HG02870 (cell line): ENCODE results near the gene SMC5.
"Not testable (repeated sequence)": the region's sequence is repeated elsewhere in the genome, so short reads cannot be mapped to it uniquely, and the experiment has no call there.

Experiments used
- ATAC-seq: cut with Tn5 transposase; IDR thresholded peaks from one replicate; pipeline ENCODE4 v1.9.1; 2021; ENCODE audit warnings: mild to moderate bottlenecking, moderate library complexity; ENCODE audit not compliant: unreplicated experiment

Gene SMC5

DNA sequence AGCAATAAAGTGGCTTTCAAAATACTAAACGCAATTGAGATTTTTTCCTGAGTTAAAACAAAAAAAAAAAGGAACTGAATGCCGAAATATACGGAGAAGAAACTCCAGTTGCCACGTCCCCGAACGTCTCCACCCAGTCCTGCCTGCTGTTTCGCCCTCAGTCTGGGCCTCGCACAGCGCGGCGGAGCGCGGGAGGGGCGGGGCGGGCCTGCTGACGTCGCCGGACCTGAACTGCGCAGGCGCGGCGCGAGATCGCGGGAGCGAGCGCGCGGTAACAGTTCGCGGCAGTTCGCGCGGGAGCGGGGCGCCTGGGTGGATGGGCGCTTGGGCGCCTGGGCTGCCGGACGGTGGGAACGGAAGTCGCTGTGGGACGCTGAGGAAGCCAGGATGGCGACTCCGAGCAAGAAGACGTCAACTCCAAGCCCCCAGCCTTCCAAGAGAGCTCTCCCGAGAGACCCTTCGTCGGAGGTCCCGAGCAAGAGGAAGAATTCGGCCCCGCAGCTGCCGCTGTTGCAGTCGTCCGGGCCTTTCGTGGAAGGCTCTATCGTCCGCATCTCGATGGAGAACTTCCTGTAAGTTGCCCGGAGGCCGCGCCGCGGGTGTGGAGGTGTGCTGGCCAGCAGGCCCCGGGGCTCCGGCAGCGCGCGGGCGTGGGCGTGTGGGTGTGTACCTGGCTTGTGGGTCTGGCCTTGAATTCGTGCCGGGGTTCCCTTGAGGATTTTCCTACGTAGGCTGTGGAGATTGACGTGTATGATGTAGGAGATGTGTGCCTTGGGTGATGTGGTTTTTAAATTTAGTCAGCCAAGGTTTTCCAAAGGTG lies at the start of gene SMC5:
SMC5 (plus strand) TSS at position 287 of the 820 bp plus-strand sequence; CDS start at position 388, 101 bp downstream.
- ATAC-seq: peak; percentile 78

DNA sequence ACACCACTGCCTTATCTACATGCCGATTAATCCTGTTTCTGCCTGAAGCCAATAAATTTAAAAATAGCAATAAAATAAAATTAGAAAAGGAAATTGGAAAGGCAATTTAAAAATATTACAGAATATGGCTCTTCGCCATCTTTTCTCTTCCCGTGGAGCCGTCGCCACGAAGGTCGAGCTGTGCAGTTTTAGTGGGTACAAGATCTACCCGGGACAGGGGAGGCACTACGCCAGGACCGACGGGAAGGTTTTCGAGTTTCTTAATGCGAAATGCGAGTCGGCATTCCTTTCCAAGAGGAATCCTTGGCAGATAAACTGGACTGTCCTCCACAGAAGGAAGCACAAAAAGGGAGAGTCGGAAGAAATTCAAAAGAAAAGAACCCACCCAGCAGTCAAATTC lies 41.7 kb upstream of the SMC5 start:
- ATAC-seq: no peak

DNA sequence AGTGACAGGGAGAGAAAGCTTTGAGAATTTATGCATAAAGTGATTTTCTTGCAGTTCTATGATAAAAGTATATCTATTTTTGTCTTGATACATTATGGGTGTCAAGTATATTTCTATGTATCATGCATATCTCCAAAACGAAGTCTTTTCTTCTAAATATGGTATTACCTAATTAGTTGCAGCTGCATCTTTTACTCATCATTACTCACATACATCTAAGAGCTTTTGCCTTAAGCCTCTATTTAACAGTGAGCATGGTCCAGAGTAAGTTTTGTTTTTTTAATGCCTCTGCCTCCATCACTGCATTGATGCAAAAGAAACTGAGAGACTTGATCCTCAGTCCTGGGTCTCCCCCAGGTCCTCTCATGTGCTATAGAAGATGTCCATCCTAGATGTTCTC lies 40.0 kb upstream of the SMC5 start:
- no peak for ATAC-seq

DNA sequence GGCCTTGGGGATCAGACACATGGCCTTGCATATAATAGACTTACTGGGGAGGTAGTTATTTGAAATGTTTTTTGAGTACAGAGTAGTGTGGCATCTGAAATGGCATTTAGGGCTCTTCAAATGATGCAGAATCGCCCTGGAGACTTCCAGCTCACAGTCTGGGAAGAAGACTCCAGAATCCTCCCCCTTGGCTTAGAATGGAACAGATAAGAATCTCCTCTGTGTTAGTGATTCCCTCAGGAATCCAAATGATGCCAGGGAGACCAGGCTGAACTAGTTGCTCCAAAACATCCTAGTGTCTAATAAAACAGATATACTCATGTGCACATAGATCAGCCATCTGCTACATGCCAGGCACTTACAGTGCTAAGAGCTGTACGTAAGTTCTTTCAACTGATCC lies 38.6 kb upstream of the SMC5 start:
- no peak for ATAC-seq

DNA sequence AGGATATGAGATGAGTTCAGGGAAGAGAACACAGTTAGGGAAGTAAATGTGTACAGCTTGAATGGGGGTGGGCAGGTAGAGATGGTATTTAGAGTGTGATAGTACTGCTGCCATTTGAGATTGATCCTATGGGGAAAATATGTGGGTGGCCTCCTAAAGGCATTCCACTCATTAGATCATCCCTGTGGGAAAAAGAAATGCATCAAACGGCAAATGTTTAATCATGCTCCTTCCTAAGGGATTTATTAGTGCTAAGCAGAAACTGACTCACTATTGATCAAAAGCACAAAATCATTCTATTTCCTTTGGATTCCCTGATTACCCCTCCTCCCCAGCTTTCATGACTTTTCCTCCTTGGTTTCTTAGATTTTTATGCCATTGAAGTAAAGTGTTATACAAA lies 36.4 kb upstream of the SMC5 start:
- no peak for ATAC-seq

DNA sequence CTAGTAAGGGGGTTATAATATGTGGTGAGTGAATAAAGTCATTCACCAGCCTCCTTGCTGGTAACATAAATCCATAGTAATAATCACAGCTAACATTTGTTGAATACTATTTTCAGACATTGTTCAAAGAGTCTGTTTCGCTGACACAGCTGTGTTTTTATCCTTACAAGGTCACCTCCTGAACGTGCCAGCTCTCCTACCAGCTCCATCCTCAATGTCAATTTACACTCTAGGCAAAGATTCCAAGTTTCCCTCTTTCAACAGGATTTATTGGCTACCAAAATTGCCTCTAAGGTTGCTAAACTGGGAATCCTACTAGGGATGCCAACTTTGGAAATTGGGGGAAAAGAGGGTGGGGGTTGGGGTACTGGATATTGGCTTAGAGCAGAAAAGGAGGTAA lies 30.7 kb upstream of the SMC5 start:
- no peak for ATAC-seq

DNA sequence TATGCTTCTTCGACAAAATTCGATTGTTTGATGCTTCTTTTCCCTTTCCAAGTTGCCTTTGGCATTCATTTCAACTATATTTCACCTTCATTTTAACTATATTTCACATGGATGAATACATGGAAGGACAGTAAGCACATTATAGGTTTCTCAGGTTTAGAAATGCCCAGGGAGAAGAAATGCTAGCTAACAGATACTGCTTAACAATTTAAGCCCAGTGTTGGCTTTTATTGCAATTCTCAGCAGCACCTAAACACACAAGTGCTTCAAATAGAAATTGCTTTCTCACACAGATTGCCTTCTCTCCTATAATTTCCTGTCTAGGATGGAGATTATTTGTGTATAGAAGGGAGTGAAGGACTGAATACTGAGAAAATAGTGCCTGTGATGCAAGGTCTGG lies 30.2 kb upstream of the SMC5 start:
- no peak for ATAC-seq

DNA sequence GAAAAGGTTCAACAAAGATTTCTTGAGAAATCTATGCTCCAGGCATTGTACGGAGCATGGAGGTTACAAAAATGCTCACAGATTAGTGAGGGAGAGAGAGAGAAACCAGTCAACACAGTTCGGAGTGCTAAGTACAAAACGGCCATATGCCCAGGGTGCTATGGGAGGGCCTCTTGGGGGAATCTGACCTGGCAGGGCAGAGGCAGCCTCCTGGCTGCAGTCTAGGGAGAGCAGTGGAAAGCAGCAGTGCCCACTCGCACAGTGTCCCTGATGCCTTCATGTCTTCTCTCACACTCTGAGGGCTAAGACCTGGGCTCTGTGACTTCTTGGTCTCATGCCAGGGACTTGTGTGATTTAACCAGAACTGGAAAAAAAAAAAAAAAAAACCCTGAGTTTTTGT lies 29.8 kb upstream of the SMC5 start:
- no peak for ATAC-seq

DNA sequence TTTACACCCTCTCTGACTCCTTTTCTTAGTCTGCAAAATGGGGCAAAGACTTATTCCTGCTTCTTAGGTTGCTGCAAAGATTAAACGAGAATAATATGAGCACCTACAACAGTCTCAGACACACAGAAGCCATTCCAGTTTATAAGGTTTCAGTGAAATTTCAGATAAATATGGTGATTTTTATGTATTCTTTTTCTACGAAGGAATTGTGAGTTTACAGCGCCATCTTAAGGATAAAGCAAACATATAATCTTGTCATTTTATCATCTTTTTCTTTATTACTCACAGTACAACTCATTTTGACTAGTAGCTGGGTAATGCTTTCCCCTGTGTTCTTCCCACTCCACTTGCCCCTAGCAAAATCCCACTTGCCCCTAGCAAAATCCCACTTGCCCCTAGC lies 29.2 kb upstream of the SMC5 start:
- no peak for ATAC-seq

DNA sequence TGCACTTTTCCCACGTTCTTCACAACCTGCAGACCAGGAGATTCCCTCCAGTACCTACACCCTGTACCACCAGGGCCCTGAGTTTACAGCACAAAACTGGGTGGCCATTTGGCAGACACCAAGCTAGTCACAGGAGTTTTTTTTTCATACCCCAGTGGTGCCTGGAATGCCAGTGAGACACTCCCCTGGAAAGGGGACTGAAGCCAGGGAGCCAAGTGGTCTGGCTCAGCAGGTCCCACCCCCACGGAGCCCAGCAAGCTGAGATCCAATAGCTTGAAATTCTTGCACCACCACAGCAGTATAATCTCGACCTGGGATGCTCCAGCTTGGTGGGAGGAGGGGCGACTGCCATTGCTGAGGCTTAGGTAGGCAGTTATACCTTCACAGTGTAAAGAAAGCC lies 26.3 kb upstream of the SMC5 start:
- no peak for ATAC-seq

DNA sequence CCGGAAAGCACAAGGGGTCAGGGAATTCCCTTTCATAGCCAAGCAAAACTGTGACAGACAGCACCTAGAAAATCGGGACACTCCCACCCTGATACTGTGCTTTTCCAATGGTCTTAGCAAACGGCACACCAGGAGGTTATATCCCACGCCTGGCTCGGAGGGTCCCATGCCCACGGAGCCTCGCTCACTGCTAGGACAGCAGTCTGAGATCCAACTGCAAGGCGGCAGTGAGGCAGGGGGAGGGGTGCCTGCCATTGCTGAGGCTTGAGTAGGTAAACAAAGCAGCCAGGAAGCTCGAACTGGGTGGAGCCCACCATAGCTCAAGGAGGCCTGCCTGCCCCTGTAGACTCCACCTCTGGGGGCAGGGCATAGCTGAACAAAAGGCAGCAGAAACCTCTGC lies 24.6 kb upstream of the SMC5 start:
- not testable (repeated sequence) for ATAC-seq

DNA sequence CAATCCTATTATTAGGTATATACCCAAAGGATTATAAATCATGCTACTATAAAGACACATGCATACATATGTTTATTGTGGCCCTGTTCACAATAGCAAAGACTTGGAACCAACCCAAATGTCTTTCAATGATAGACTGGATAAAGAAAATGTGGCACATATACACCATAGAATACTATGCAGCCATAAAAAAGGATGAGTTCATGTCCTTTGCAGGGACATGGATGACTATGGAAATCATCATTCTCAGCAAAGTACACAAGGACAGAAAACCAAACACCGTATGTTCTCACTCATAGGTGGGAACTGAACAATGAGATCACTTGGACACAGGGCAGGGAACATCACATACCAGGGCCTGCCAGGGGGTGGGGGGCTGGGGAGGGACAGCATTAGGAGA lies 12.8 kb upstream of the SMC5 start:
- not testable (repeated sequence) for ATAC-seq

DNA sequence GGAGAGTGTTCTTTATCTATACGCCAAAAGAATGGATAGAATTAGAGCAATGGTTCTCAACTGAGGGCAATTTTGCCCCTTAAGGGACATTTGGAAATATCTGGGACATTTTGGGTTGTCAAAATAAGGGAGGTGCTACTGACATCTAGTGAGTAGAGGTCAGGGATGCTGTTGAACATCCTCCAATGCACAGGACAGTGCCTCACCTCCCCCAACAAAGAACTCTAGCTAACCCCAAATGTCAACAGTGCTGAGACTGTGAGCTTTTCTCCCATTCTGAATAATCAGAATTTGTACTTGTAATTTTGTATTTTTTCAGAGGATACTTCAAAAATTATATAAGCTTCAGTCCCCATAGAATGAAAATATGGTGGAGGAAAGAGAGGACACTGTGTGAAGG lies 8.6 kb upstream of the SMC5 start:
- ATAC-seq: no peak

DNA sequence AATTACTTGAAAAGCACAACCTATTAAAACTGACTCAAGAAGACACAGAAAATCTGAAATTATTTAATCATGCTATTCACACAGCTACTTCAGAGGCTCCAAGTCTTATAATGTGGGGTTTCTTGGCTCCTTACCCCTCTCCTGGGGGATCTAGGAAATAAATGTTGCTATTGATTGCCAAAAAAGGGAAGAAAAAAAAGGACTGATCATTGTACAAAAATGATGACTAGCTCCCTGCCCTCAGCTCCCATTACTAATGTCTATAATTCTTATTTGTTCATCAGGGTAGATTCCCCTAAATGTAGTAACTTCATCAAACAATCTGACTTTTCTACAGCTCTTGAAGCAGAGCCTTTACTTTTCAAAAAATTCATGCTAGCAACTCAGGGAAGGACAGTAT lies 3.3 kb upstream of the SMC5 start:
- ATAC-seq: no peak

DNA sequence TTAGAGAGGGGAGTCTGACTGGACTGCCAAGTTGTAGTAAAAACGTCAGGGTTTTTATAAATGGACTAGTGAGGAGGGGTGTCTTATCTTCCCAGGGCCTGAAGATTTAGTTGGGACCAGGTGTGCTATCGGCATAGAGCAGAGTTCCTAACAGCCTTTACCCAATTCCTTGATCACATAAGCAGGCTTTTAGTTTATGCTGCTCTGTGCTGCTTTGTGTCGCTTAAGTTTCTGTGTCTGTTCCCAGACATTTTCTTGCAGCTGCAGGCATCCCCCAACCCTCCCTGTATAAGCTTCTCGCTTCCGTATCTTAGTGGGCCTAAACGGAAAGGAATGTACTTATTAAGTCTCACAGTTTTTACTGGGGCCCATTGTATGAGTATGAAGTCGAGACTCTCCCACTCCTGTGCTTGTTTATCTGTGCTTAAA lies 2.6 kb upstream of the SMC5 start:
- ATAC-seq: no peak

DNA sequence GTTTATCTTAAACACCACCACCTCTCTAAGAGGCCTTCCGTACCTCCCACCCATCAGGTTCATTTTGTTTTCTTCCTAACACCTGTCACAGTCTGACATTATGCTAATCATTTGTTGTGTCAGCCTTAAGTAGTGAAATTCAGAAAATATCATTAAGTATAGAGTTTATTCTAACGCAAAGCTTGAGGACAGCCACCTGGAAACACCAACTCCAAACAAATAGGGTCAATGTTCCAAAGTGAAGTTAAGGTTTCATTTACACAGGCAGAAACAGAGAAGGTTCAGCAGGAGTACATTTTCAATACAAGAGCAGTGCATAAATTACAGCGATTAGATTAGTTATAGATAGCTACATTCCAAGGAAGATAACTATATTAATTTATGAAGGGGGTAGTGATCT lies 1.3 kb upstream of the SMC5 start:
- no peak for ATAC-seq

DNA sequence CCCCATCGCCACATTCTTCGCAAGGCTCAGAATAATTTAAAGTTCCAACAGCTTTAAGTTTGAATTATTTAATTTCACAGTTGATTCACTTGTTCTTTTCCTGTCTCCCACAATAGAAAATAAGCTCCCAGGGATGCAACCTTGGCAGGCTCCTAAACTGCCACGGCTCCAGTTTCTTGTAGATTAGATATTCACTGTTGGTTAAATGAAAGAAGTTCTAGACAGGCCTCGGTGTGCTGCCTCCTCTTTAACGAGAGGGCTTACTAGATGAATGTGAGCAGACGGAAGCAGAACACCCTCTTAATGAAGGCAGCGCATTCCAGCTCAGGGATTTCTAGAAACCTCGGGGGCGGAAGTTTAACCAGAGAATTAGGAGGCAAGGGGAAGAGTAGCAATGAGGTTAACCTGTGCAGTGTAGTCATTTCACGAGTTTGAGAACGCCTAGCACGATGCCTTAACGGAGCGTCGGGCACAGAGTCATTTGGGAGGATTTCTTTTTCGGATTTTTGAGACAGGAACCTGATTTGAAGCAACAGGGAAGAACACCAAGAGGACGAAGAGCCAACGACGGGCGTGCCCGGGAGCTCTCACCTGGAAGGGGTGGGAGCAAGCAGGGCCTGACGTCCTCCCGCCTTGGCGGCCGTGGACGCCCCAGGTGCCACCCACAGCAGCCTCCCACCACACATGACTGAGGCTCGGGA lies 637 bp upstream of the SMC5 start:
- ATAC-seq: peak; percentile 44

DNA sequence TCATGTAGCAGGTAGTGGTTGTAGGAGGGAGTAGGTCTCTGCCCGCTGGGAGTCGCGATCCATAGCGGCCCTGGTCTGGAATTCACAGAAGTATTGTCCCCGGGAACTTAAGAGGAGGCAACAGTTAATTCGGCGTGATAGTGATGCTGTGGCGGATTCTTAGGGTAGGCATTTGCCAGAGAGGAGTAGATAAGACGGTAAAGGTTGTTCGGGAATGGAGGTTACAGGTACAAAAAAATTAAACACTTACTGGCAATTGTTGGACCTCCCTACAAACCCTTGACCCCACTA lies 679 bp downstream of the SMC5 start:
- ATAC-seq: no peak

DNA sequence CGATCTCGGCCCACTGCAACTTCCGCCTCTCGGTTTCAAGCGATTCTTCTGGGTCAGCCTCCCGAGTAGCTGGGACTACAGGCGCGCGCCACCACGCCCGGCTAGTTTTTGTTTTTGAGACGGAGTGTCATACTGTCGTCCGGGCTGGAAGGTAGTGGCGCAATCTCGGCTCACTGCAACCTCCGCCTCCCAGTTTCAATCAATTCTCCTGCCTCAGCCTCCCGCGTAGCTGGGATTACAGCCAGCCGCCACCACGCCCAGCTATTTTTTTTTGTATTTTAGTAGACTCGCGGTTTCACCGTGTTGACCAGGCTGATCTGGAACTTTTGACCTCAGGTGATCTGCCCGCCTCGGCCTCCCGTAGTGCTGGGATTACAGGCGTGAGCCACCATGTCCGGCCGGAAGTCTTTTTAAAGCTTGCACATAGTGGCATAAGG lies 1.2 kb downstream of the SMC5 start:
- ATAC-seq: no peak

DNA sequence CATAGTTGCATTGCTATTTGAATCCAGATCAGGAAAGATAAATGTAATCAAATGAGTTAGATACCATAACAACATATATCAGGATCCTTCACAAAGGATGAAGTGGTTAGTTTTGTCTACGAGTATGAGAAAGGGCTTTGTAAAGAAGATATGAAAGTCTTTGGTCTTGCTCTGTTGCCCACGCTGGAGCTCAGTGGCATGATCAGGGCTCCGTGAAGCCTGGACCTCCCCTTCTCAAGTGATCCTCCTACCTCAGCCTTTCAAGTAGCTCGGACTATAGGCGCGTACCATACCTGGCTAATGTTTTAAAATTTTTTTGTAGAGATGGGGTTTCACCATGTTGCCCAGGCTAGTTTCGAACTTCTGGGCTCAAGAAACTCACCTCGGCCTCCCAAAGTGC lies 1.8 kb downstream of the SMC5 start:
- no peak for ATAC-seq

DNA sequence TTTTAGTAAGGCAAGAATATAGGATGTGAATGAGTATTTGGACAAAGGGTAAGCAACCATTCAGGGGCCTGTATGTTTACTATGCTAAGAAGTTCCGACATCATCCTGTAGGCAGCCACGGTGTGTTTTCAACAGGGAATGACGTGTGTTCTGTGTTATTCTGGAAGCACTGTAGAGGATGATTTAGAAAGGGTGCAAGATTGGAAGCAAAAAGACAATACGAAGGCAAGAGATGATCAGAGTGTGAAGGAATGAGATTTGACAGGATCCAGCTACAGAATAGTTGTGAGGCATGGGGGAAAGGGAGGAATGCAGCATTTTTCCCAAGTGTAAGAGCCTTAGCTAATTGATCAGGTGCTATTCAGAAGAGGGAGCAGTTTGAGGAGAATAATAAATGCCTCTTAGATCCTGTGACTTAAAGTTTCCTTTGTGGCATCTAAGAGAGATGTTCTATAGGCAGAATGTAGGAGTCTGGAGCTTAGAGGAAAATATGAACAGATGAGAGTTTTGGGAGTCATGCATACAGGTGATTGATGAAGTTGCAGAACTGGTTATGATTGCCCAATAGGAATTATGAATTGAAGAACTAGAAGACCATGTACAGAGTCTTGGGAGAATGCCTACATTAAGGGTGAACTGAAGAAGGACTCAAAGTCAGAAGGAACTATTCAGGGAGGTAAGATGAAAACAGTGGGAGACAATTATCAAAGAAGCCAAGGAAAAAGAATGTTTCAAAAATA lies 2.5 kb downstream of the SMC5 start:
- ATAC-seq: no peak

DNA sequence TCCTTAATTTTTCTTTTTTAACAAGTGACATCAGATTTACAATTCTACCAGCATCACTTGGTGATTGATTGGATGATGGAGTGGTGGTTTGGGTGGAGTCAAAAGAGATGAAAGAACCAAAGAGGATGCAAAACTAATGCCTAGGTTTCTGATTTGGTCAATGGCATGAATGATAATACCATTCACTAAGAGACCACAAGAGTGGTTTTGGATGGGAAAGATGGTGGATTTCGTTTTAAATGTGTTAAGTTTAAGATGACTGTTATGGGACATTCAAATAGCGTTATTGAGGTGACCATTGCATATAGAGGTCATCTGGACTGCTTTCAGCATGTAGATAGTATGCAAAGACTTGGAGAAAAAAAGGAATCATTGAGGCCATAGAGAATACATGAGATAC lies 3.6 kb downstream of the SMC5 start:
- ATAC-seq: no peak
